Uterus (tissue), 2 donors: ENCODE results near the gene CREG1.

ENCODE experiments used
- CTCF ChIP-seq, 4 experiments: fragments of 200-600 bp in 2 of 4; fragments of 450-650 bp in 2 of 4; sonication (generic) in 2 of 4; IDR thresholded peaks; one replicate each; pipeline ENCODE4 v1.5.1; 2016 to 2019; ENCODE audit warnings: antibody characterized with exemption in 4 of 4, mild to moderate bottlenecking in 2 of 4, moderate library complexity in 1 of 4
- POLR2A ChIP-seq, 2 donors: fragments of 450-650 bp; IDR thresholded peaks; one replicate each; pipeline ENCODE4 v1.6.1; 2016; ENCODE audit warnings: antibody characterized with exemption in 2 of 2, mild to moderate bottlenecking in 1 of 2, moderate library complexity in 1 of 2

- TF ChIP-seq POLR2A (IDR thresholded peaks at IDR 0.05) (no peak), CTCF (IDR thresholded peaks at IDR 0.05) (no peak)
Observed at GRCh38 chr1:167502719-167503462, 50.7 kb downstream of the CREG1 start.
